K562 (cell line): ENCODE measurements around the gene AJUBA. TPM values are rescaled to one million over a fixed set of nuclear protein-coding genes. Genes with fewer than 3 reads are reported as not detected.

ENCODE experiments used
- HDGF ChIP-seq: fragments of 450-650 bp; IDR thresholded peaks from 2 replicates; pipeline ENCODE4 v1.6.1; 2016
- JUND ChIP-seq, 2 experiments: IDR thresholded peaks; 2 replicates in 1 of 2; 3 replicates in 1 of 2; pipeline ENCODE4 v1.6.1; 2011; ENCODE audit warnings: borderline replicate concordance in 2 of 2, low read depth in 2 of 2, low read length in 2 of 2, improper control_type of control experiment in 1 of 2, missing biosample characterization in 1 of 2, missing genetic modification characterization in 1 of 2, missing genetic modification reagents in 1 of 2
- MCM7 ChIP-seq, 2 experiments: fragments of 450-650 bp; IDR thresholded peaks; 2 replicates each; pipeline ENCODE4 v1.6.1; 2016 to 2018
- SAFB2 ChIP-seq: fragments of 200-400 bp; formaldehyde crosslinking; IDR thresholded peaks from 2 replicates; pipeline ENCODE4 v1.6.1; 2018; ENCODE audit warnings: borderline replicate concordance, low read length, low read depth, moderate library complexity; ENCODE audit not compliant: severe bottlenecking
- SOX6 ChIP-seq: fragments of 450-650 bp; IDR thresholded peaks from 2 replicates; pipeline ENCODE4 v1.6.1; 2014; ENCODE audit warnings: mild to moderate bottlenecking
- ZEB2 ChIP-seq: fragments of 450-650 bp; IDR thresholded peaks from 2 replicates; pipeline ENCODE4 v1.6.1; 2016
- polyA plus RNA-seq, 8 experiments: library from polyadenylated mRNA; depleted of rRNA in 4 of 8; stranded (reverse) in 5 of 8; unstranded in 3 of 8; fragments of >200 nt; fragmentation: Nextera tagmentation in 2 of 8; fragmentation: Illumina TruSeq in 1 of 8; extraction: Ambion mirVana in 2 of 8; extraction: Trizol in 1 of 8; gene quantifications; 2 replicates each; pipeline versions ENCODE4 v1.2.1 to v1.2.3, GENCODE V29; 2011 to 2014; ENCODE audit warnings: inconsistent platforms in 1 of 8, missing spikeins in 1 of 8
- total RNA-seq, 7 experiments: library from RNA; depleted of rRNA in 6 of 7; stranded (reverse); fragments of >200 nt in 6 of 7; fragmentation: Illumina TruSeq in 2 of 7; extraction: Trizol in 2 of 7; gene quantifications; 2 replicates each; pipeline versions ENCODE4 v1.2.1 to v1.2.3, GENCODE V29; 2011 to 2021; ENCODE audit warnings: low replicate concordance in 1 of 7
- TF ChIP-seq, protein P1 (sequence below), 2 experiments: fragments of 450-650 bp; formaldehyde crosslinking in 1 of 2; IDR thresholded peaks; 2 replicates each; pipeline versions ENCODE4 v1.4.0 to v1.6.1; 2014 to 2020; ENCODE audit warnings: mild to moderate bottlenecking in 2 of 2, borderline replicate concordance in 1 of 2, low read depth in 1 of 2
- TF ChIP-seq, protein P2 (sequence below): sonication (generic); formaldehyde crosslinking; IDR thresholded peaks from 2 replicates; pipeline ENCODE4 v1.8.1; 2023; ENCODE audit warnings: mild to moderate bottlenecking, missing genetic modification reagents
- TF ChIP-seq, protein P3 (sequence below): fragments of 250-450 bp; sonication (Bioruptor Pico); IDR thresholded peaks from 2 replicates; pipeline ENCODE4 v1.8.0; 2021; ENCODE audit warnings: moderate library complexity, mild to moderate bottlenecking, inconsistent platforms
- TF ChIP-seq, protein P4 (sequence below), 2 experiments: fragments of 450-650 bp; IDR thresholded peaks; 2 replicates each; pipeline ENCODE4 v1.6.1; 2018; ENCODE audit warnings: mild to moderate bottlenecking in 2 of 2, low read depth in 1 of 2; ENCODE audit not compliant: partially characterized antibody in 2 of 2

AJUBA gene
- total and polyA plus RNA-seq, 9 of the 15 experiments (the other 6 are each of a cell fraction or from before 2014, with no cell fraction given) = 0.73 to 4.7 (median 2.8) TPM

DNA sequence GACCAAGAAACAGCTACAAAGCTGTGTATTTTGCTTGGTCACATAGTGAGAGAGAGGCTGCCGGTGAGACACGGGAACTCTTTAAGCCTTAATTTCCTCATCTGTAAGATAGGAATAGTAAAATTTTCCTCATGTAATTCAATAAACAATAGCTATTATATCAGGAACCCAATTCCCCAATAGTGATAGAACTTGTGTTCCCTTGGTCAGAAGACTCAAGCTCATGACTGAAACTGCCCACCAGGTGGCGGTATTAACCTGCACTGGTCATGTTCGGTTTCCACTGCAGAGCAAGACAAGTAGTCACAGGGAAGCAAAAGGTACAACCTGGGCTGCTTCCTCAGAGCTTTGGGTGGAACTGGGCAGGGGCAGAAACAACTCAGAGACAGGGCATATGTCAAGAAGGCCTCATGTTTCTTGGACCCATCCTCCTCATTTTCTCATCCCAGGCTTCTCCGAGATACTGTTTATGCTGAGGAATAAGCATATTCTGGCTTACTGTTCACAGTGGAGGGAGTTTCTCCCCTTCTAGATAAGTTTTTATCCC lies 4.2 kb upstream of the AJUBA start (continued):
- TF ChIP-seq, protein P1, sequence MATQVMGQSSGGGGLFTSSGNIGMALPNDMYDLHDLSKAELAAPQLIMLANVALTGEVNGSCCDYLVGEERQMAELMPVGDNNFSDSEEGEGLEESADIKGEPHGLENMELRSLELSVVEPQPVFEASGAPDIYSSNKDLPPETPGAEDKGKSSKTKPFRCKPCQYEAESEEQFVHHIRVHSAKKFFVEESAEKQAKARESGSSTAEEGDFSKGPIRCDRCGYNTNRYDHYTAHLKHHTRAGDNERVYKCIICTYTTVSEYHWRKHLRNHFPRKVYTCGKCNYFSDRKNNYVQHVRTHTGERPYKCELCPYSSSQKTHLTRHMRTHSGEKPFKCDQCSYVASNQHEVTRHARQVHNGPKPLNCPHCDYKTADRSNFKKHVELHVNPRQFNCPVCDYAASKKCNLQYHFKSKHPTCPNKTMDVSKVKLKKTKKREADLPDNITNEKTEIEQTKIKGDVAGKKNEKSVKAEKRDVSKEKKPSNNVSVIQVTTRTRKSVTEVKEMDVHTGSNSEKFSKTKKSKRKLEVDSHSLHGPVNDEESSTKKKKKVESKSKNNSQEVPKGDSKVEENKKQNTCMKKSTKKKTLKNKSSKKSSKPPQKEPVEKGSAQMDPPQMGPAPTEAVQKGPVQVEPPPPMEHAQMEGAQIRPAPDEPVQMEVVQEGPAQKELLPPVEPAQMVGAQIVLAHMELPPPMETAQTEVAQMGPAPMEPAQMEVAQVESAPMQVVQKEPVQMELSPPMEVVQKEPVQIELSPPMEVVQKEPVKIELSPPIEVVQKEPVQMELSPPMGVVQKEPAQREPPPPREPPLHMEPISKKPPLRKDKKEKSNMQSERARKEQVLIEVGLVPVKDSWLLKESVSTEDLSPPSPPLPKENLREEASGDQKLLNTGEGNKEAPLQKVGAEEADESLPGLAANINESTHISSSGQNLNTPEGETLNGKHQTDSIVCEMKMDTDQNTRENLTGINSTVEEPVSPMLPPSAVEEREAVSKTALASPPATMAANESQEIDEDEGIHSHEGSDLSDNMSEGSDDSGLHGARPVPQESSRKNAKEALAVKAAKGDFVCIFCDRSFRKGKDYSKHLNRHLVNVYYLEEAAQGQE (IDR thresholded peaks at IDR 0.05; ENCODE audit: borderline replicate concordance) = peak; percentile 91
- TF ChIP-seq, protein P1 (CRISPR knock-in tag; IDR thresholded peaks at IDR 0.05; ENCODE audit: low read depth) = no peak
- TF ChIP-seq, protein P2, sequence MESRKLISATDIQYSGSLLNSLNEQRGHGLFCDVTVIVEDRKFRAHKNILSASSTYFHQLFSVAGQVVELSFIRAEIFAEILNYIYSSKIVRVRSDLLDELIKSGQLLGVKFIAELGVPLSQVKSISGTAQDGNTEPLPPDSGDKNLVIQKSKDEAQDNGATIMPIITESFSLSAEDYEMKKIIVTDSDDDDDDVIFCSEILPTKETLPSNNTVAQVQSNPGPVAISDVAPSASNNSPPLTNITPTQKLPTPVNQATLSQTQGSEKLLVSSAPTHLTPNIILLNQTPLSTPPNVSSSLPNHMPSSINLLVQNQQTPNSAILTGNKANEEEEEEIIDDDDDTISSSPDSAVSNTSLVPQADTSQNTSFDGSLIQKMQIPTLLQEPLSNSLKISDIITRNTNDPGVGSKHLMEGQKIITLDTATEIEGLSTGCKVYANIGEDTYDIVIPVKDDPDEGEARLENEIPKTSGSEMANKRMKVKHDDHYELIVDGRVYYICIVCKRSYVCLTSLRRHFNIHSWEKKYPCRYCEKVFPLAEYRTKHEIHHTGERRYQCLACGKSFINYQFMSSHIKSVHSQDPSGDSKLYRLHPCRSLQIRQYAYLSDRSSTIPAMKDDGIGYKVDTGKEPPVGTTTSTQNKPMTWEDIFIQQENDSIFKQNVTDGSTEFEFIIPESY (CRISPR knock-in tag) = 0 out of 2 replicates have a peak, but pooled peaks have one; percentile 22
- TF ChIP-seq, protein P3, sequence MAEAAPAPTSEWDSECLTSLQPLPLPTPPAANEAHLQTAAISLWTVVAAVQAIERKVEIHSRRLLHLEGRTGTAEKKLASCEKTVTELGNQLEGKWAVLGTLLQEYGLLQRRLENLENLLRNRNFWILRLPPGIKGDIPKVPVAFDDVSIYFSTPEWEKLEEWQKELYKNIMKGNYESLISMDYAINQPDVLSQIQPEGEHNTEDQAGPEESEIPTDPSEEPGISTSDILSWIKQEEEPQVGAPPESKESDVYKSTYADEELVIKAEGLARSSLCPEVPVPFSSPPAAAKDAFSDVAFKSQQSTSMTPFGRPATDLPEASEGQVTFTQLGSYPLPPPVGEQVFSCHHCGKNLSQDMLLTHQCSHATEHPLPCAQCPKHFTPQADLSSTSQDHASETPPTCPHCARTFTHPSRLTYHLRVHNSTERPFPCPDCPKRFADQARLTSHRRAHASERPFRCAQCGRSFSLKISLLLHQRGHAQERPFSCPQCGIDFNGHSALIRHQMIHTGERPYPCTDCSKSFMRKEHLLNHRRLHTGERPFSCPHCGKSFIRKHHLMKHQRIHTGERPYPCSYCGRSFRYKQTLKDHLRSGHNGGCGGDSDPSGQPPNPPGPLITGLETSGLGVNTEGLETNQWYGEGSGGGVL (CRISPR knock-in tag) = no peak
- TF ChIP-seq SAFB2 (no peak), SOX6 (0 out of 2 replicates have a peak, but pooled peaks have one; percentile 21), MCM7 (IDR thresholded peaks at IDR 0.05) (no peak), ZEB2 (no peak), HDGF (0 out of 2 replicates have a peak, but pooled peaks have one; percentile 24), JUND (IDR thresholded peaks at IDR 0.05; ENCODE audit: borderline replicate concordance, low read depth, low read length) (peak; percentile 44; the same call in 1 of the 2 replicates), JUND (tag; IDR thresholded peaks at IDR 0.05; ENCODE audit: borderline replicate concordance, low read depth, low read length) (no peak; the same call in 2 of the 3 replicates)
- TF ChIP-seq, protein P4, sequence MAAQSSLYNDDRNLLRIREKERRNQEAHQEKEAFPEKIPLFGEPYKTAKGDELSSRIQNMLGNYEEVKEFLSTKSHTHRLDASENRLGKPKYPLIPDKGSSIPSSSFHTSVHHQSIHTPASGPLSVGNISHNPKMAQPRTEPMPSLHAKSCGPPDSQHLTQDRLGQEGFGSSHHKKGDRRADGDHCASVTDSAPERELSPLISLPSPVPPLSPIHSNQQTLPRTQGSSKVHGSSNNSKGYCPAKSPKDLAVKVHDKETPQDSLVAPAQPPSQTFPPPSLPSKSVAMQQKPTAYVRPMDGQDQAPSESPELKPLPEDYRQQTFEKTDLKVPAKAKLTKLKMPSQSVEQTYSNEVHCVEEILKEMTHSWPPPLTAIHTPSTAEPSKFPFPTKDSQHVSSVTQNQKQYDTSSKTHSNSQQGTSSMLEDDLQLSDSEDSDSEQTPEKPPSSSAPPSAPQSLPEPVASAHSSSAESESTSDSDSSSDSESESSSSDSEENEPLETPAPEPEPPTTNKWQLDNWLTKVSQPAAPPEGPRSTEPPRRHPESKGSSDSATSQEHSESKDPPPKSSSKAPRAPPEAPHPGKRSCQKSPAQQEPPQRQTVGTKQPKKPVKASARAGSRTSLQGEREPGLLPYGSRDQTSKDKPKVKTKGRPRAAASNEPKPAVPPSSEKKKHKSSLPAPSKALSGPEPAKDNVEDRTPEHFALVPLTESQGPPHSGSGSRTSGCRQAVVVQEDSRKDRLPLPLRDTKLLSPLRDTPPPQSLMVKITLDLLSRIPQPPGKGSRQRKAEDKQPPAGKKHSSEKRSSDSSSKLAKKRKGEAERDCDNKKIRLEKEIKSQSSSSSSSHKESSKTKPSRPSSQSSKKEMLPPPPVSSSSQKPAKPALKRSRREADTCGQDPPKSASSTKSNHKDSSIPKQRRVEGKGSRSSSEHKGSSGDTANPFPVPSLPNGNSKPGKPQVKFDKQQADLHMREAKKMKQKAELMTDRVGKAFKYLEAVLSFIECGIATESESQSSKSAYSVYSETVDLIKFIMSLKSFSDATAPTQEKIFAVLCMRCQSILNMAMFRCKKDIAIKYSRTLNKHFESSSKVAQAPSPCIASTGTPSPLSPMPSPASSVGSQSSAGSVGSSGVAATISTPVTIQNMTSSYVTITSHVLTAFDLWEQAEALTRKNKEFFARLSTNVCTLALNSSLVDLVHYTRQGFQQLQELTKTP (IDR thresholded peaks at IDR 0.05; ENCODE audit: low read depth in 1 of 2, partially characterized antibody in 2 of 2) = peak in 1 of 2 experiments; percentile 22
